ENCODE measurements around the gene ANKH.

Gene ANKH

DNA sequence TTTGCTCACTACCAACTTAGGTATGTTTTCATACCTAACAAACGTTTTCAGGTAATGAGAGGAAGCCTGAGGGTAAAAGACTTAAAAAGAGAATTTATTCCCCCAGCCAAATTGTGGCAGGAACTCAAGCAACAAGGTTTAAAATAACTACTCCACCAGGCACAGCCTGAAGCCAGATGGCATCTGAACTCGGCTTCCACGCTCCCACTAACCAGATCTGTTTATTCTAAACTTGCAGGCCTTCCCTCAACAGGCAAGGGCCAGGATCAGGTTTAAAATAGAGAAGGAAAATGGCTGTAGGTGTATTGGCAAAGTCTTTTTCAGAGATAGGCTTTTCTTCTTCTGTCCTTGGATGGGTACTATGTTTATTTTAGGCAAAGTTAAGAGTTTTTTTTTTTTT, 117.6 kb downstream of the ANKH start:
- DNase-seq = no peak

DNA sequence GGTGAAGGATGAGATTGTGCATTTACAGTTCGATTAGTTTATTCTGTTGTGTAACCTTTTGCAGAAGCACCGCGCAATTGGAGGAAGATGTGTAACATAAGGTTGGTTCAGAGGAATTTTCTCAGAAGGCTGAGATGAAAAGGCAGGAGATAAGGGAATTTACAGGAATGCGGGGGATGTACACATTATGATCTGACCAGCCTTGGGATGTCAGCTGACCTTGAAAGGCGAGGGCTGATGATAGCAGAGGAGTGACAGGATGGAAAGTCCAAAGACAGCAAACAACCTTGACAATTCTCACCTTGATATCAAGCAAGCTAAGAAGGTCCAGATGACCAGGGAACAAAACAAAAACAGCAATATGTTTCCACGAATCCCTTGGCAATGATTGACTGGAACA, 118.3 kb downstream of the ANKH start:
- DNase-seq = no peak

DNA sequence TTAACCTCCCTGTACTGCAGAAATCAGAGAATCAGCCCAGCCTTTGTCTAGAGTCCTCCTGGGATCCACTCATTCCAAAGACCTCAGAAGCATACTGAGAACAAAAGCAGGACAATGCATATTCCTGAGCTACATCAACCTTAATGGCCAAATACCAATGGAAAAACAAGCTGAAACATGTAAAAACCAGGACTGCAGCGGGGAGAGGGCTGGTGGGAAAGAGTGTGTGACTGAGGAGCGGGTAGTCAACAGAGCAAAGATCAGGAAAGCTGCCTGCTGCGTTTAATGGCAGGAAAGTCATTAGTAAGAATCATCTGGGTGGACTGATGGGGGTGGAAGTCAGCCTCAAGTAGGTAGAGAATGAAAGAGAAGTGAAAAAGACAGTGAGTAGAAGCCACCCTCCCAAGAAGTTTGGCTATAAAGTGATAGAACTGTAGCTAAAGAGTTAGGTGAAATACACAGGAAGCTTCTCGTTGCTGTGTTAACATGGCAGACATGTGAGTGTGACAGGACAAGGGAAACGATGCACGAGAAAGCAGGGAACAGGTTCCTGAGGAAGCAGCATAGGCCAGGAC, 119.0 kb downstream of the ANKH start:
- DNase-seq = no peak

DNA sequence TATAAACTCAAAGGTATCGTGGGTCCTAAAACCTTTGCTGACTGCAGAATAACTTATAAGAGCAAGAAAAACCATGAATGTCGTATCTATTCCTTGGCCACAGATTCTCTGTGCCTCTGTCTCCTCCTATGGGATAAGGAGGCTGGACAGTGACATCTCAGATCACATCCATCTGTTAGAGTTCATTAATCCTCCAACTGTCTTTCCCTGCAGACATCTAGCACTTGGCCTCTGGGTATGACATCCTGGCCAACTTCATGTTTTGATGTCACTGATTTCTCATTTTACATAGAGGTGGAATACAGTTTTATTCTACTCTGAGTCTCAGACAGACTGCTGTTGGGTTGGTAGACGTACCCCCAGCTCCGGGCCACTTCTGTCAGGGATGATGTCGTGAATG, 120.9 kb downstream of the ANKH start:
- DNase-seq = no peak

DNA sequence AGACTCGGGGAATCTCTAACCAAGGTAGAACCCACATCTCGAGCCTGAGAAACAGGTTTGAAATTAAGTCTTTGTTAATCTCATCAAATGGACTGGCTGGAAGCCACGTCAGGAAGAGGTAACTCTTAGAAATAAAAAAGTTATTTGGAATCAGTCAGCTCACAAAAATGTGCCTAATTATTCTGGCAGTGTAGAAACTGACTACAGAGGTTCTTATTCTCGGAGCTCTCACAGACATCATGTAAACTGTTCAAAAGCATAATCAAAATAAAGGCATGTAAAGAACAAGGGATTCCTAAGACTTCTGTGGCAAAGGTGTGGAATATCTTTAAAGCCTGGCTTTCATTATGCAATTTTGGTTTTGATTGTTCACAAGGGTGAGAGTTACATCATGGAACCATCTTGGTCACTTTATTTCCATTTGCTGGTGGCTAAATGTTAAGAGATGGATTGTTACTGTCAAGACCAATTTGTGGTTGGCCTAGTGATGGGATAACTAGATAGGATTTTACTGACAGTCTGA, 121.9 kb downstream of the ANKH start:
- no peak for DNase-seq

DNA sequence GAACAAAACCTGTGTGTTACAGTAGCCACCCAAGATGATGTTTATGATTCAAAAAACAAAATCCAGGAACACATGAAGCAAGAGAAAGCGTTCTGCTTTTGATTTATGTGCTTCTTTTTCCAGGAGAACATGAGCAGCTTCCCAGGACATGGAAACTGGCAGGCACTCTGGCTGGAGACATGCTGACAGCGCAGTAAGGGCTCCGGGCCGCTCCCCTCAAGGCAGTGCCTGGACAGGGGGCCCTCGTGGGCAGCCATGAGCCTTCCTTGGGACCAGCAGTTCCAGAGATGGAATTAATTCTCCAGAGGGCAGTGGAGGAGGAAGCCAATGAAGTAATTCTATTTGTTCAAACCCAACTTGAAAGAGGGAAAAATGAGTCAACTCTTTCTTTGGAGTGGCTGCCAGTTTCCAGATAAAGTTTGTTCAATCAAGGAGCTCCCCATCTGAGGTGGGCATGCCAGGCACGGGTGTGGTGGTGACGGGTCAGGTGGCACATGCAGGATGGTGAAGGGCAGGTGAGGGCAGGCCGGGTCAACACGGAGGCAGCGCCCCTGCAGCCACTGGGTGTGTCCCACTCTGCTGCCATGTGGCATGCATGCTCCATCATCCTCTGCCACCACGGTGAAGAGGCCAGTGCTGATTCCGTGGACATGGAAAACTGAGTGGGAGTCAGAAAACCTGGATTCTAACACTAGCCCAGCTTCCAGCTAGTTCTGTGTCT, 123.2 kb downstream of the ANKH start:
- DNase-seq = no peak

DNA sequence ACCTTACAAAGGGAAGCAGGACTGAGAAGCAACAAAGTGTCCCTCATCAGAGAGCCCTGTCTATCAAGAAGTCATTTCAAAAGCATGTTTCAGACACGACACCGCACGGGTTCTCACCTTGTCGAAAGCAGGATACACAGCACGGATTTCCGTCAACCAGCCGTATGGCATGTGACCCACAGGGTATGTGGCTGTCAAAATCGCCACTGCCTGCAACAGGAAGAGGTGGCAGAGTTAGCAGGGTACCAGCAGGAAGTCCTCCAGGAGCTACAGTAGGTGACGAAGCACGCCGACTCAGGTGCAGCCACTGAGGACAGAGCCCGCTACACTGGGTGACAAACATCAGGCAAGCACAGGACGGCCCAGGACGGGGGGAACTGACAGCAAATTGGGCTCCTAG, 125.8 kb downstream of the ANKH start:
- DNase-seq = peak; percentile 12 to 29

DNA sequence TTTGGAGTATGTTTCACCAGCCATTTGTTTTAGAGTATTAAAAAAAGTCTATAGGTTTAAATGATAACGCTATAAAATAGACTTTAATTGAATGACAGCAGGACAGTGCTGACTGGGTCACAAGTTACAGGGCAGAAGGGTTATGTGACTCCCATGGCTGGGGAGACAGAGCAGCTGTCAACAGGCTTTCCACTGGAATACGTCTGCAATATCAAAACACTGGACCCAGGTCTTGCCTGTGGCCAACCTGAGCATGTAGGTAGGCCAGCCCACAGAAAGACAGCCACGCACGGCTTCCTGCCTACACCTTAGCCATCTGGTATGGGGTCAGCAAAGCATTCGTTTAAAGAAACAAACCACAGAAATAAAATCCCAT, 126.4 kb downstream of the ANKH start:
- DNase-seq = no peak

DNA sequence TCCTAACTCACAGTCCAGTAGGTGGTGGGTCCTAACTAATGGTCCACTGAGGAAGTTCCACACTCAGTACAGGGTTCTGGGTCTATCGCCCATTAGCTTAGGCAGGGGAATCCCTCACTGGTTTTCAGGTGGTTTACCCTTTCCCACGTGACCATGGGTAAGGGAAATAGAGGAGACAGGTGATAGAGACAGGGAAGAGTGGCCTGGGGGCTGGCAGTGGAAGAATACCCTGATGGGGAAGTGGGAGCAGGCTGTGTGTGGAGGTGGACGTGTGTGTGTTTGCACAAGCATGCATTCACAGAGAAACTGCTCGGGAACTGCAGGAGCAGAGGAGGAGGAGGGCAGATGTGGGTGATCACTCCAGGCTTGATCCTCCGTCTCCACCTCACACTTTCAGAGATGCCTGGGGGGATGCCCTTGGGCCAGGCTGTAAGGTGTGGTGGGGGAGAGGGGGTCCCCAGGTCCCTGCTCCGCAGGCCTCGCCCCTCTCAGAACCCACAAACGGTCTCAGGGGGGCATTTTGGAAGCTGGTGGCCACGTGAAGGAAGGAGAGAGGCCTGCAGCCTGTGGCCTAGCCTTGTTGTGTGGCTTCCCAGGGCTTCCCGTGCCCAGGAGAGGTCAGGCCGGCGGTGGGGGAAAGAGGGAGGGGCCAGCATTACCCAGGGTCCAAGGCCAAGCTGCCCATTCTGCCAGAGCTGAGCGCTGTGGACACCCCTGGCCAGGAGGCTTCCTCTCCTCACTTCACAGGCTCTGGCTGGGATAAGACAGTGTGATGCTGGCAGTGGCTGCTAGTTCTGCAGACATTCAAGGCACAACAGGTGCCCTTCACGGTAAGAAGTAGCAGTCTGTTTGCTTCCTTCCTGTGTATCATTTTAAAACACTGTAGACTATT, 127.0 kb downstream of the ANKH start:
- no peak for DNase-seq

DNA sequence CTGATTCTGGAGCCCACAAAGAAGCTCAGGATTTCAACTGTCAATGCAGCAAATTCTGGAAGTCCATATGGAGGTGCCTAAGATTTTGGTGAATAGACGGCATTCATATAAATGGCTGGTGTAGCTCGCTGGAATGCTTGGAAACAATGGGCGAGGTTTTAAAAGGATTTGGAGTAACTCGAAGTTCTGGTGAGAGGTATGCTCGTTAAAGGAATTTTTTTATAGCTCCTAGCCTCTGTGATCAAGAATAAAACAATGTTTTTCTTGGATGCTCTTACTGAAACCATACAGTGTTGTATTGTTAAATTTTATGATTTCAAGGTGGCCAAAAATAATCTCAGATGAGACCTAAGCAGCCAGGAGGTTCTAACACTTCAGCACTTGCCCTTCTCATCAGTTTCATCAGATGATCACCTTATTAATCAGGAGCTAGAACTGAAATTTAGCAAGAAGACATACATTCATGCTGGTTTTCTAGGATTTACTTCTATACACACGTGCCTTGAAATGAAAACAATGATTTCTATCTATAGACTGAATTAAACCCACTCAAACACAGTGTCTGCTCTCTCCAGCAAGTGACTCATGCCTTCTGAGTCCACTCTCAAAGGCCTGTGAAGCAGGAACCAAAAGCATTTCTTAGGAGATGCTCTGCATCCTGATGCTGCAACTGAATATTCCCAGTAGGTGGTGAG, 127.8 kb downstream of the ANKH start:
- DNase-seq = no peak

DNA sequence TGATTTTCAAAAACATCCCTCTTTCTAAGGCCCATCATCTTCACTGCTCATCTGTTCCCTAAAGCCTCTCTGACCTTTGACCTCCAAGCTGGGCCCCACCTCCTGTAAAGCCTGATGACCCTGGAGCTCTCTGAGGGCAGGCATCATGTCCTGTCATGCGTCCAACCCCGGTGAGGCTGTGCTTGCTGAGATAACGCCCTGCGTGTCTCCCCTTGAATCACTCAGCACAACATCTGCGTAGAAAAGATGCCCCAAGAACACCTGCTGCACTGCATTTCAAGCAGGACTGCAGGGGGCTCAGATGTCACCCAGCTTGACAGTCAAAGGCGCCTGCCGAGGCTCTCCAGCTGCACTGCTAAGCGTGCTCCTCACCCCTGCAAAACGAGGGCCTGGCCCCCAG, 129.1 kb downstream of the ANKH start:
- DNase-seq = no peak

DNA sequence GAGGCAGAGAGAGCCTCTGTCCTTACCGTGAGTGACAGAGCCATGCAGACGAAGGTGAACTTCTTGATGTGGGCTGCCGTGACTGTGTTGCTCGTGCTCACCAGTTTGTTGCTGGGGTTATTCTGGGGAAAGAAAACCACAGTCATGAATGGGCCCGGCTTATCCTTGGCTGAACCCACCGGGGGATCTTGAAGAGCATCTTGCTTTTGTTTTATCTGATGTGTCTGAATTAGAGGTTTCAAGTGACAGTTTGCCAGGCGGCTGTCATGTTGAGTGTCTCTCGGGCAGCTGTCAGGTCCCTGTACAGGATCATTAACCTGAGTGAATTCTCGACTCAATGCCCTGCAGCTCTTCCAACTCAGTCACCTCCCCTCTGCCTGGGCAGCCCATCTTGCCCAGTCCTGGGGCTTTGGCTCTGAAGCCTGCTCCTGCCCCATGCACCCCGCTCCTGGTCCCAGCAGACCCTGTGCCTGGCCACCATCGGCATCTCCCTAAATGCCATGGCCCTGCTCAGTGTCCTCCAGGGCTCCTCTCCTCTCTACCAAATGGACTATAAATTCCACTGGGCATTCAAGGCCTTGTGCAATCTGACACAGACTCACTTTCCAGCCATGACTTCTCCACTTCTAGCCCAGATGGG, 129.7 kb downstream of the ANKH start:
- no peak for DNase-seq

DNA sequence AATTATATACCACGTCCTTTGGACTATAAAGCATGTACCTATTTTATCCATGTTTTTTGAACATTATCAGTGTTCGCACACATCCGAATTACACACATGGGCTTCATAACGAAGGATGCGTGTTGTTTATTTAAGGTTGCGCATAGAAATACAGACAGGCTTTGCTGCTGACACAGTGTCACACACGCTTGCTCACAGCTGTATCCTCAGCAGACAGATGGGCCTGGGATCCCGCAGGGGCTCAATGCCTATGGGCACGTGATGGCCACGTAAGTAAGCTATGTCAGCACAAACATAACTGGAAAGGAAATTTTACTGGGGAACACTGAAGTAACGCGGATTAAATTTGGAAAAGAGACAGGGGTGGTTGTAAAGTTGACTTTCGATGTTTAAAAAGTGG, 130.4 kb downstream of the ANKH start:
- DNase-seq = no peak

DNA sequence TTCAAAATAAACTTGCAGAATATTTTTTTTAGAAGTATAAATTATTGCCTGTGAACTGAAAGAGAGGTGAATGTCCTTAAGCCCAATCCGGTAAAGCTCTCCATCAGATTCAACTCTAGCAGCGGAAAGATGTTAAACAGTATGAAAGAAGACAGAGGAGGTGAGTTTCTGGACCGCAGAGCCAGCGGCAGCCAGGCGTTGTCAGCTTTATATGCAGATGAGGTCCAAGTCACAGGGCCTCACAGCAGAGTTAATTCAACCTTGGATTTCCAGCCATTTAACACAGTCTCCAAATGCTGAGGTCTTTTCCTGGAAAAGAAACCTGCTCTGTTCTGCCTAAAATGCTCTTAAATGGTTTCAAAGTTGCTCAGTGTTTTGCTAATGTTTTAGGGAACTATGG, 131.6 kb downstream of the ANKH start:
- no peak for DNase-seq

DNA sequence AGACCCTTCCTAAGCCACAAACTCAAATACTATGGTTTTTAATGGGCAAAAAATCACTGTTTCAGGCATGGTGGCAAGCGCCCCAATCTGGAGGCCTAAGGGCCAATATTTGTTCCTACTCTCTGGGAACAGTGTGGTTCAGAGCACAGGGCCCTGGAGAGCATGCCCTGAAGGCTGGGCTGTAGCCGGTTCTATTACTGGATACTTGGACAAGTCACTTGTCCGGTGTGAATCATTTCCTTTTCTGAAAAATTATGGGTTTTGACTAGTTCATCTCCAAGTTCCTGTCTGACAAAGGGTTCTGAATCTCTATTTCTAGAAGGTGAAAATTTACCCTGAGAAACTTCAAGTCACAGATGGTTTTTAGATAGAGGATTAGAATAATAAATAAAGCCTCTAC, 132.0 kb downstream of the ANKH start:
- DNase-seq = no peak

DNA sequence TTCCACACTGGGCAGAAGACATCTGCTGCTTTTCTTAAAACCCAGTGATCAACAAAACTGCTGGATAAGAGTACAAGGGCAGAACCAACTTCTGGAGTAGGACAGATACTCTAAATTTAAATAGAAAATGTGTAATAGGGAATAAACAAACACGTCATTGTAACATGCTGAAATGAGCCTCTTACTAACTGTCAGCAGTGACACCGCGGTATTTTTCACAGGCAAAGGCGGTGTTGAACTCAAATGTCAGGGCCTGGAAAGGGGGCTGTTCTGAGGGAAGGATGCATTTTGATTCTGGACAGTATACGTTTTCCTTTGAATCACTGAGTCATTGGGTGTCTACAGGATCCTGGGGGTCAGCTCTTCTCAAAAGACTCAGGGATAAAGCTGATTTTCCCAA, 133.5 kb downstream of the ANKH start:
- DNase-seq = no peak

DNA sequence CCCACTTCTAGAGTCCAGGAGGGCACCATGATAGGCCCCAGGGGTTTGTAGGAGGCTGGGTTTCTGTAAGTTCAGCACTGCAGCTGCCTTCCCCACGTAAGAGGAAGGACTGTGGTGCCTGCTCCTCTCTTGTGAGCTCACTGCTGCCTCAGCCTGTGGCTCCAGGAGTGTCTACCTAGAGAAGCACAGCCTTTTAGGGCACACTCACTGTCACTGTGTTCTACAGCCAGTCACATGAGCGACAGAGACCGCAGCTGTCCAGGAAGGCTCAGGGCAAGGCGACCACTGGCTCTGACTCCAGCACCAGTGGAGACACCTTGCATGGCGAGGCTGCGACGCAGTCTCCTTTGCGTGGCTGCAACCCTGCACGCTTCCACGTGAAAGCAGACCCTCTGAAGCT, 134.3 kb downstream of the ANKH start:
- no peak for DNase-seq

DNA sequence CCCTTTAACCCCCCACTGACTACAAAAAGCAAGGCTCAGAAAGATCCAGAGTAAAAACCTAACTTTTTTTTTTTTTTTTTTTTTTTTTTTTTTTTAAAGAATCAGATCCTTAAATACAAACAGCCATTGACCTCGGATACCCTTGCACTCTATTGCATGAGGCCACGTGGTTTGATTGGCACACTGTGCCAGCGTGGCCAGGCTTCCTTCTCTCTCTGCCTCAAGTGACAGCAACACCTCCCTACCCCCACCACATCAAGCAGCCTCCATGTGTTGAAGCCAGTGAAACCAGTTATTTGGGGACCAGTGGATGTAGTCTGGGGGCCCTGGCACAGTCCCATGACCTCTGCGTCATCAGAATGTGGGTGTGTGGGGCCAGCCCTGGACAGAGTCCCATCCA, 135.6 kb downstream of the ANKH start:
- no peak for DNase-seq

DNA sequence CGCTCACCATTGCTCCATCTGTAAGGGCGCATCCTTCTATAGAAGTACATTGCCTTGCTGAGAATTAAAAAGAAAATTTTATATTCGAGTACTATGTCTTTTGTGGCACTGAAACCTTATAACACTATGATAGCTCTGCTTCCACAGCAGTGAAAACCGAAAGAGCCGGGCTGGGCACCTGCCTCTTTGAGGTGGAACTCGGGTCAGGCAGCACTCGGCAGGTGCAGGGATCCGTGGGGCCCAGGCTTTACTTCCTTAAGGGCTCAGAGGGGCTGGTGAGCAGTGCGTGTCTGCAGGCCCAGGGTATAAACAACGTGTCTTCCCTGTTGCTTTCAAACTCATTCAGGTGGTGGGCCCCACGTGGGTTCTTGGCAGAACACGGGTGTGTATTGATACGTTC, 137.2 kb downstream of the ANKH start:
- no peak for DNase-seq

DNA sequence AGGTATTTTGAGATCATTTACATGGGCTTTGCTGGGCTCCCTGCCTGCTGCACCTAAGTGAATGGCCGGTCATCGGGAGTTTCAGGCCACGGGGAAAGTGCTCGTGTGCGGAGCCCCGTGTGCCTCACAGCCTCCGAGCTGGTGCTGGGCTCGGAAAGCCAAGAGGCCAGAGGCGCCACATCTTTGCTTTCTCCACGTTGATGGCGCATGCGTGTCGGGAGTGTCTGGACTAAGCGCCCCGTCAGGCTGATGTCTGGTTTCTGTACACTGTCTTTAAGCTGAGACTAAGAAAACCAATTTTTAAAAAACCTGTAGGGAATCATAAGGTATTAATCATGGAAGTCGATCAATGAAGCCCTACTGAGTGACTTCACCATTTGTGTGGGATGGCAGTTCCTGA, 137.9 kb downstream of the ANKH start:
- DNase-seq = no peak

DNA sequence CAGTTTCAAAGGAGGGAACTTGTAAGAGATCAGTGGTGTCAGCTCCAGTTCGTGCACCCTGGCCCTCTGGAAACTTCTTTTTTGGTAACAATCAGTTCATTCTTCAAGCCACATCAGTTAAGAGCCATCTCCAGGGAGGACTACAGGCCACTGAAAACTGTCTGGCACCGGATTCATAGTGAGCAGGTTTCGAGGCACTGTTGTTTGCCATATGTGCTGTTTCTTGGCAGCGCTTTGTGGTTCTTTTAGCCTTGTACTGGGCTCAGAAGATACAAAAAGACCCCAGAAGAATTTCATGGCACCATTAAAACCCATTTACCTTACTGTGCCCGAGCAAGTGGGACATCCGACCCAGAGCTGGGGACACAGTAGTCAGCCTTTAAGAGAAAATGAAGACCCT, 138.6 kb downstream of the ANKH start:
- DNase-seq = no peak

DNA sequence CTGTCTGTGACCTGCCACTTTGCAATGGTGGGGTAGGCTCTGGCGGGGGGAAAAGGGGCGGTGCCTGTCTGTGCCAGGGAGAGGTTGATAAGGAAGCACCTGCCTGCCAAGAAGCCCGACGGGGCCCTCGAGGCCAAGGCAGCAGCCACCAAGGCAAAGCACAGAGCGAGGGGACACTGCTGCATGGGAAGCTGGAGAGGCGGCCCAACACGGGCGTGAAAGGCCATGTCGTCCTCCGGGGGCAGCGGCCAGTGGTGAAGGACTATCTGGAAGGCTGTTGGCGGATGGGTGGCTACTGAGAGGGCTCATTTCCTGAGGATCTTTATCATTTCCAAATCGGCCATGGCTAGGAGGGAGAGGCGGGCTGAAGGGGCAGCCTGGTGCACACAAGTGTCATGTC, 140.7 kb downstream of the ANKH start:
- no peak for DNase-seq

DNA sequence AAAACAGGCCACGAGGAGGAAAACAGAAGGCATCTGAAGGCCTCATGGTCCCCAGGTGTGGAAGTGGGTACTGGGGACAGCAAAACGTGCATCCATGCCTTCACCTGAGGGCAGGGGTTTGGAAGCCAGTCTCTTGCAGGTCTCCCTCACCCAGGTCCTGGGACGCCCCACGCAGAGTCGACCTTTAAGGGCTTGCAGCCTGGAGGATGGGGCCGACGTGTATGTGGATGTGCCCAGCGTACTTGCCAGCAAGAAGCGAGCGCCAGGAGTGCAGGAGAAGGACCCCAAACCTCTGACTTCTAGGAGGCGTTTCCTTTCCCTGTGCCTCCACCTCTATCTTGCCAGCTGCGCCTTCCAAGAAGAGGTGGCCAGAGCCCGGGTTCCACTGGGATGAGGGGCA, 141.1 kb downstream of the ANKH start:
- no peak for DNase-seq
